Mesendoderm (in vitro differentiated cells): Measurements from ENCODE around the gene SAE1. TPM values are rescaled to one million over a fixed set of nuclear protein-coding genes. Genes with fewer than 3 reads are reported as not detected.

ENCODE experiments used
- DNase-seq: peaks from one replicate; pipeline ENCODE4 v3.0.0; 2013
- H2AK5ac ChIP-seq: 2 replicates; pipeline ENCODE4 v1.6.1; 2013; ENCODE audit warnings: low read length, inconsistent platforms
- H2BK120ac ChIP-seq: 2 replicates; pipeline ENCODE4 v1.6.1; 2013; ENCODE audit warnings: low read depth, mild to moderate bottlenecking, low read length, moderate library complexity, mixed read lengths
- H2BK15ac ChIP-seq: replicated peaks from 2 replicates; pipeline ENCODE4 v1.6.1; 2013; ENCODE audit warnings: low read depth, mild to moderate bottlenecking, moderate library complexity
- H2BK5ac ChIP-seq: 2 replicates; pipeline ENCODE4 v1.6.1; 2013; ENCODE audit warnings: low read length, inconsistent platforms
- H3K18ac ChIP-seq: 2 replicates; pipeline ENCODE4 v1.6.1; 2013; ENCODE audit warnings: mild to moderate bottlenecking, low read length, mixed read lengths
- H3K23ac ChIP-seq: one replicate; pipeline ENCODE4 v1.6.1; 2013; ENCODE audit warnings: low read length
- H3K27ac ChIP-seq: 2 replicates; pipeline ENCODE4 v1.5.1; 2013; ENCODE audit warnings: low read depth, mild to moderate bottlenecking, inconsistent platforms, low read length, moderate library complexity
- H3K27me3 ChIP-seq: 2 replicates; pipeline ENCODE4 v1.6.1; 2013; ENCODE audit warnings: low read length, control low read depth, mild to moderate bottlenecking, inconsistent platforms; ENCODE audit not compliant: insufficient read depth, poor library complexity
- H3K36me3 ChIP-seq: 2 replicates; pipeline ENCODE4 v1.6.1; 2013; ENCODE audit warnings: low read length, inconsistent platforms; ENCODE audit not compliant: control insufficient read depth, insufficient read depth
- H3K4ac ChIP-seq: one replicate; pipeline ENCODE4 v1.6.1; 2013; ENCODE audit warnings: low read depth, mild to moderate bottlenecking, low read length, moderate library complexity
- H3K4me1 ChIP-seq: 2 replicates; pipeline ENCODE4 v1.6.1; 2013; ENCODE audit warnings: low read depth, low read length, inconsistent platforms; ENCODE audit not compliant: control insufficient read depth
- H3K4me2 ChIP-seq: 2 replicates; pipeline ENCODE4 v1.6.1; 2013; ENCODE audit warnings: low read length
- H3K4me3 ChIP-seq: 2 replicates; pipeline ENCODE4 v1.5.1; 2013; ENCODE audit warnings: mild to moderate bottlenecking, low read length
- H3K56ac ChIP-seq: one replicate; pipeline ENCODE4 v1.6.1; 2013; ENCODE audit warnings: low read length
- H3K79me1 ChIP-seq: 2 replicates; pipeline ENCODE4 v1.6.1; 2013; ENCODE audit warnings: low read length, inconsistent platforms
- H3K79me2 ChIP-seq: 2 replicates; pipeline ENCODE4 v1.6.1; 2013; ENCODE audit warnings: mild to moderate bottlenecking, low read length; ENCODE audit not compliant: control insufficient read depth, insufficient read depth
- H3K9ac ChIP-seq: 2 replicates; pipeline ENCODE4 v1.6.1; 2013; ENCODE audit warnings: low read length, inconsistent platforms
- H4K5ac ChIP-seq: one replicate; pipeline ENCODE4 v1.6.1; 2013; ENCODE audit warnings: low read length
- H4K8ac ChIP-seq: one replicate; pipeline ENCODE4 v1.6.1; 2013; ENCODE audit warnings: low read depth, mild to moderate bottlenecking, control low read depth, low read length, moderate library complexity
- WGBS: extraction: QIAGEN DNeasy Blood & Tissue Kit; methylation state at CpG from one replicate; pipeline ENCODE4 v1.1.7; 2013; ENCODE audit warnings: low lambda C conversion rate, missing lambda C conversion rate; ENCODE audit not compliant: insufficient coverage; ENCODE audit errors: extremely low coverage; 5-methylcytosine and 5-hydroxymethylcytosine counted together
- polyA plus RNA-seq, 2 experiments: library from polyadenylated mRNA; stranded (reverse); fragments of 200-250 nt; gene quantifications; one replicate each; pipeline ENCODE4 v1.2.3, GENCODE V29; 2013

SAE1 gene
- polyA plus RNA-seq (2013, experiment 1 of 2): 240 TPM
- polyA plus RNA-seq (2013, experiment 2 of 2): 241 TPM

DNA sequence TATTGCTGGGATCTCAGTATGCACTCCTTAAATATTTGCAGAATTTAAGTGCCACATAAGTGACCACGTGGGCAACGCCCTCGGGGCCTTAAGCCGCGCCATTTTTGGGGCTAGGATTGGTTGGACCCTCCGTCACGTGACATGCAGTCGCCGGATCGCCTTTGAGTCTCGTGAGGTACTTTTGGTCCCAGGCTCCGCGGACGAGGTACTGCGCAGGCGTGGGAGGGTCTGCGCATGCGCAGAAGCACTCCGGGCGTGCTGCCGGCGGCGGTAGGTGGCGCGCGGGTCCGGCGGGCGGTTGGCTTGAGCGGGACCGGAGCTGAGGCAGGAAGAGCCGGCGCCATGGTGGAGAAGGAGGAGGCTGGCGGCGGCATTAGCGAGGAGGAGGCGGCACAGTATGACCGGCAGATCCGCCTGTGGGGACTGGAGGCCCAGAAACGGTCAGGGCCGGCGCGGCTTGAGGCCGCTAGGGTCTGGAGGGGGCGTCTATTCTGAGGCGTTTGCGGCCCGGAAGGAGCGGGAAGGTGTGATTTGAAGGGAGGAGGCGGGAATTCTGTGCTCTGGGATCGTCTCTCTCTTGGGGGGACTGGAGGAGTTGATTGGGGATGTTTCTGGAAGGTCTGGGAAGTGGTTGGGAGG lies at the start of gene SAE1:
TSS of gene SAE1 (plus strand) at position 247 of the 639 bp plus-strand sequence. CDS start at position 343, 96 bp downstream.
- Histone ChIP-seq H2BK5ac (peak within 1 kb of the TSS; percentile 81), H4K8ac (no peak within 1 kb of the TSS), H3K4me2 (peak within 1 kb of the TSS; percentile 85), H3K79me1 (no peaks in the 10 kb centered on the region), H2AK5ac (peak within 1 kb of the TSS; percentile 76), H4K5ac (no peak within 1 kb of the TSS), H3K36me3 (no peaks in the 10 kb centered on the region), H3K4me3 (peak within 1 kb of the TSS; percentile 100), H3K18ac (peak within 1 kb of the TSS; percentile 84), H3K79me2 (peaks cover 48% of the 10 kb centered on the region), H2BK15ac (no peak within 1 kb of the TSS), H3K27ac (peak within 1 kb of the TSS; percentile 86), H3K9ac (peak within 1 kb of the TSS; percentile 100), H3K4me1 (peaks cover 6% of the 10 kb centered on the region), H3K27me3 (no peaks in the 10 kb centered on the region), H3K4ac (peak within 1 kb of the TSS; percentile 82), H3K23ac (peak within 1 kb of the TSS; percentile 100), H2BK120ac (no peak within 1 kb of the TSS), H3K56ac (peak within 1 kb of the TSS; percentile 100)
- no CpG with 5 or more reads among the region's 51 CpGs for WGBS
- DNase-seq: peak; percentile 99

DNA sequence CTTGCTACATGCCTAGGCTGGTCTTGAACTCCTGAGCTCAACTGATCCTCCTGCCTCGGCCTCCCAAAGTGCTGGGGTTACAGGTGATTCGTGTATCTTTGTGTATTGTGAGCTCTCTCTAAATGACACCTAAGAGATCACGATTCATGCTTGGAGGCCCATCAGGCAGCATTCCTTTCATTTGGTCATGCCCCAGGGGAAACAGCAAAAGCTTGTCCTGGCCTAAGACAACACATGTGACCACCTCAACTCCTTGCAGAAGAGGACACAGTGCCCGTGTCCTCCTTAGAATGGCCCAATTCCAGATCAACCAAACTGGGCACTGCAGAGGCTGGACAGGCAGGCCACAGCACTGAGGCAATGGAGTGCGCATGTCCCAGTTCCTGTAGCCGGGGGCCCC lies 49.5 kb upstream of the SAE1 start:
- Histone ChIP-seq H3K4me2 (no peak overlapping the region), H4K8ac (no peak overlapping the region), H2AK5ac (no peak overlapping the region), H3K4me1 (no peaks in the 10 kb centered on the region), H3K9ac (no peak overlapping the region), H3K4ac (no peak overlapping the region), H3K79me2 (no peaks in the 10 kb centered on the region), H2BK5ac (no peak overlapping the region), H2BK15ac (no peak overlapping the region), H3K79me1 (peaks cover 2% of the 10 kb centered on the region), H3K23ac (no peak overlapping the region), H3K56ac (no peak overlapping the region), H3K36me3 (peaks cover 21% of the 10 kb centered on the region), H3K4me3 (no peak overlapping the region), H3K27me3 (no peaks in the 10 kb centered on the region), H3K27ac (no peak overlapping the region), H3K18ac (no peak overlapping the region), H2BK120ac (no peak overlapping the region), H4K5ac (no peak overlapping the region)
- DNase-seq: peak; percentile 71
- WGBS: no CpG with 5 or more reads among the region's 6 CpGs

- H3K27ac ChIP-seq: no peak overlapping the region
- H3K4me2 ChIP-seq: no peak overlapping the region
- H3K4ac ChIP-seq: no peak overlapping the region
- H3K56ac ChIP-seq: no peak overlapping the region
- H4K5ac ChIP-seq: no peak overlapping the region
- no peak overlapping the region for H2BK5ac ChIP-seq
- H3K4me3 ChIP-seq: no peak overlapping the region
- H3K27me3 ChIP-seq: no peaks in the 10 kb centered on the region
- WGBS: no CpG with 5 or more reads among the region's 5 CpGs
- H3K9ac ChIP-seq: no peak overlapping the region
- H3K18ac ChIP-seq: no peak overlapping the region
- no peaks in the 10 kb centered on the region for H3K79me2 ChIP-seq
- H2BK120ac ChIP-seq: no peak overlapping the region
- H2AK5ac ChIP-seq: no peak overlapping the region
- no peak for DNase-seq
- no peak overlapping the region for H3K23ac ChIP-seq
- no peak overlapping the region for H2BK15ac ChIP-seq
- H4K8ac ChIP-seq: no peak overlapping the region
- no peaks in the 10 kb centered on the region for H3K4me1 ChIP-seq
- peaks cover 22% of the 10 kb centered on the region for H3K36me3 ChIP-seq
- peaks cover 2% of the 10 kb centered on the region for H3K79me1 ChIP-seq
Observed at GRCh38 chr19:47082493-47082892, 48.1 kb upstream of the SAE1 start.

DNA sequence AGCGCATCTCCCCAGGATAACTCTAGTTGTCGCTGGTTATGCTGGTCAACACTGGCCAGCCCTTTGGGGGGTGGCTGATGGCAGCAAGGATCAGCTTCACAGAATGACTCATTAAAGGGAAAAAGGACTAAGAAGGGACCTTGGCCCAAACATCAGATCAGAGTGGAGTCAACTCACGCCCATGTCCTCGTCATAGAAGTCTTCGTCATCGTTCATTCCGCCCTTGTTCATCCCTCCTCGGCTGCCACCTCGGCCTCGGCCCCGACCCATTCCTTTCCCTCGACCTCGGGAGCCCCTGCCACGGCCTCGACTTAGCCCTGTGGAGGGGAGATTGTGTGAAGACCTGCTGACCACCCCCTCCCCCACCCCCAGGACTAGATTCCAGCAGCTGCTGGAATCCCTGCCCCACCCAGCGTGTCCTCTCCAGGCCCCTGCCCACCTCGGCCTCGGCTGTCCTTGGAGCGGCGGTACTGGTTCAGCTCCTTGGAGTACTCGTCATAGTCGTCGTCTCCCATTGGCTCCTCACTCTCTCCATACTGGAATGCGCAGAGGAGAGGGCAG lies 45.7 kb upstream of the SAE1 start:
- Histone ChIP-seq H3K4me2 (no peak overlapping the region), H2BK5ac (no peak overlapping the region), H3K9ac (no peak overlapping the region), H3K36me3 (peaks cover 23% of the 10 kb centered on the region), H3K23ac (no peak overlapping the region), H2BK120ac (no peak overlapping the region), H3K79me2 (no peaks in the 10 kb centered on the region), H4K8ac (no peak overlapping the region), H3K4me3 (no peak overlapping the region), H3K27me3 (no peaks in the 10 kb centered on the region), H3K27ac (no peak overlapping the region), H3K79me1 (peaks cover 2% of the 10 kb centered on the region), H3K56ac (no peak overlapping the region), H3K18ac (no peak overlapping the region), H2AK5ac (no peak overlapping the region), H4K5ac (no peak overlapping the region), H2BK15ac (no peak overlapping the region), H3K4ac (no peak overlapping the region), H3K4me1 (no peaks in the 10 kb centered on the region)
- DNase-seq: no peak
- WGBS: no CpG with 5 or more reads among the region's 24 CpGs

DNA sequence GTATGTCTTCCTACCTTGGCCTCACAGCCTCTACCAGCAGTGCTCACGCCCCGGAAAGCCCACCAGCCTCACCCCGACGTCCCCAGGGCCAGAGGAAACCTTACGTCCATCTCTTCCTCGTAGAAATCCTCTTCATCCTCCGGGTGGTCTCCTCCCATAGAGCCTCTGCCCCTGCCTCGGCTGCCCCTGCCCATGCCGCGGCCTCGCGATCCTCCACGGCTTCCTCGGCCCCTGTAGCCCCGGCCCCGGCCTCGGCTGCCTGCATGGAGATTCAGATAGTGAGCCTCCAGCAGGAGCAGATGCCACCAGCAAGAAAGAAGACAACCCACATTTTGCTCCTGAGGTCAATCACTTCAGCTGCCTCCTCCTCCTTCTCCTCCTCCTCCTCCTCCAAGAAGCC lies 44.4 kb upstream of the SAE1 start:
- no peaks in the 10 kb centered on the region for H3K27me3 ChIP-seq
- H2AK5ac ChIP-seq: no peak overlapping the region
- H3K4ac ChIP-seq: no peak overlapping the region
- no peak overlapping the region for H3K9ac ChIP-seq
- H3K4me1 ChIP-seq: no peaks in the 10 kb centered on the region
- H3K23ac ChIP-seq: no peak overlapping the region
- H2BK5ac ChIP-seq: no peak overlapping the region
- no peak overlapping the region for H4K5ac ChIP-seq
- H3K79me2 ChIP-seq: no peaks in the 10 kb centered on the region
- no peak overlapping the region for H3K4me3 ChIP-seq
- no peak overlapping the region for H4K8ac ChIP-seq
- DNase-seq: no peak
- H3K56ac ChIP-seq: no peak overlapping the region
- H3K36me3 ChIP-seq: peaks cover 21% of the 10 kb centered on the region
- H2BK120ac ChIP-seq: no peak overlapping the region
- no peak overlapping the region for H3K27ac ChIP-seq
- H3K18ac ChIP-seq: no peak overlapping the region
- peaks cover 2% of the 10 kb centered on the region for H3K79me1 ChIP-seq
- H2BK15ac ChIP-seq: no peak overlapping the region
- no CpG with 5 or more reads among the region's 17 CpGs for WGBS
- H3K4me2 ChIP-seq: no peak overlapping the region
